GM23248 (cell line): ENCODE results near the gene LGR5.

Experiments
- EZH2 ChIP-seq: fragments of 200-600 bp; sonication (generic); IDR thresholded peaks from 2 replicates; pipeline ENCODE4 v1.6.1; 2018; ENCODE audit warnings: antibody characterized with exemption, mild to moderate bottlenecking; ENCODE audit not compliant: insufficient read depth, poor library complexity, severe bottlenecking
- EZH2phosphoT487 ChIP-seq: fragments of 200-600 bp; sonication (generic); IDR thresholded peaks from 2 replicates; pipeline ENCODE4 v1.6.1; 2018; ENCODE audit warnings: antibody characterized with exemption, moderate library complexity, mild to moderate bottlenecking, low read depth; ENCODE audit not compliant: insufficient read depth

GRCh38 chr12:71566655-71567054, 127.1 kb downstream of the LGR5 start:
- TF ChIP-seq EZH2phosphoT487 = no peak
- TF ChIP-seq EZH2 = no peak
